HepG2 (cell line): Measurements from ENCODE around the gene AKR1B15.

Experiments used
- EP300 ChIP-seq, 3 experiments: sonication (generic) in 1 of 3; formaldehyde crosslinking in 1 of 3; IDR thresholded peaks; 2 replicates each; pipeline versions ENCODE4 v1.5.1 to v1.6.1; 2011 to 2020; ENCODE audit warnings: low read depth in 2 of 3, low read length in 2 of 3, borderline replicate concordance in 1 of 3, improper control_type of control experiment in 1 of 3, mild to moderate bottlenecking in 1 of 3, missing genetic modification reagents in 1 of 3, moderate library complexity in 1 of 3
- KDM5B ChIP-seq: sonication (generic); formaldehyde crosslinking; IDR thresholded peaks from 2 replicates; pipeline ENCODE4 v1.4.0; 2020; ENCODE audit warnings: missing genetic modification reagents, mild to moderate bottlenecking, borderline replicate concordance
- NCOA2 ChIP-seq: sonication (generic); formaldehyde crosslinking; IDR thresholded peaks from 2 replicates; pipeline ENCODE4 v1.8.0; 2022; ENCODE audit warnings: inconsistent platforms
- TCF7L2 ChIP-seq: IDR thresholded peaks from 2 replicates; pipeline ENCODE4 v1.6.1; 2011; ENCODE audit warnings: mild to moderate bottlenecking, low read depth, low read length, moderate library complexity
- ZNF776 ChIP-seq: sonication (generic); formaldehyde crosslinking; IDR thresholded peaks from 2 replicates; pipeline ENCODE4 v1.4.0; 2020; ENCODE audit warnings: mild to moderate bottlenecking, missing genetic modification reagents
- TF ChIP-seq, protein P1 (sequence below): fragments of 450-650 bp; IDR thresholded peaks from 2 replicates; pipeline ENCODE4 v1.6.1; 2017; ENCODE audit warnings: mild to moderate bottlenecking

DNA sequence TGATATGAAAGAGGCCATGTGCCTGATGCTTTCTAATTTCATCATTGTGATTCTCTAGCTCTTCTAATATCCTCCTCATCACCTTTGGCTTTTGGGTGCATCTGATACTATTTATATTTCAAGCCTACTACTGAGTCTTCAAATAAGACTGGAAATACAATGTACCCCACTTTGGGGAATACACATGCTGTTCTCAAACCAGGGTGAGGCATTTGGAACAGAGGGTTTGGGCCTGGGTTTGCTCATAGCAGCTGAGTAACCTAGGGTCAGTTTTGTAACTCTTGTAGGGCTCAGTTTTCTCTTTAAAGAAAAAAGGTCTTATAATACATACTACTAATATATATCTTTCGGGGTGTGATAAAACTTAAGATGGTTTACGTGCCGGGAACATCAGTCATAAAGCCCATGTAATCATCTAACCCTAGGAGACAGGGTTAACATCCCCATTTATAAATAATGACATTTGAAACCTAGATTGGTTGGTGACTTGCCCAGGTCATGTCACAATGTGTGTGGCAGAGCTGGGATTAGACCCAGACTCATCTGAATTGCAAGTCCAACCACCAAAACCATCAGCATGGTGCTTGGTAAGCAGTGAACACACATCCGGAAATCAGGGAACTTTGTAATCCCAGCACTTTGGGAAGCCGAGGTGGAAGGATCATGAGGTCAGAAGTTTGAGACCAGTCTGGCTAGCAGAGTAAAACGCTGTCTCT is 23.0 kb downstream of the AKR1B15 start:
- TF ChIP-seq TCF7L2 (no peak), EP300 (IDR thresholded peaks at IDR 0.05; ENCODE audit: low read depth in 2 of 2, low read length in 2 of 2) (no peak), EP300 (CRISPR knock-in tag; IDR thresholded peaks at IDR 0.05; ENCODE audit: borderline replicate concordance) (no peak), ZNF776 (no peak), NCOA2 (CRISPR knock-in tag) (no peak), KDM5B (no peak)
- TF ChIP-seq, protein P1, sequence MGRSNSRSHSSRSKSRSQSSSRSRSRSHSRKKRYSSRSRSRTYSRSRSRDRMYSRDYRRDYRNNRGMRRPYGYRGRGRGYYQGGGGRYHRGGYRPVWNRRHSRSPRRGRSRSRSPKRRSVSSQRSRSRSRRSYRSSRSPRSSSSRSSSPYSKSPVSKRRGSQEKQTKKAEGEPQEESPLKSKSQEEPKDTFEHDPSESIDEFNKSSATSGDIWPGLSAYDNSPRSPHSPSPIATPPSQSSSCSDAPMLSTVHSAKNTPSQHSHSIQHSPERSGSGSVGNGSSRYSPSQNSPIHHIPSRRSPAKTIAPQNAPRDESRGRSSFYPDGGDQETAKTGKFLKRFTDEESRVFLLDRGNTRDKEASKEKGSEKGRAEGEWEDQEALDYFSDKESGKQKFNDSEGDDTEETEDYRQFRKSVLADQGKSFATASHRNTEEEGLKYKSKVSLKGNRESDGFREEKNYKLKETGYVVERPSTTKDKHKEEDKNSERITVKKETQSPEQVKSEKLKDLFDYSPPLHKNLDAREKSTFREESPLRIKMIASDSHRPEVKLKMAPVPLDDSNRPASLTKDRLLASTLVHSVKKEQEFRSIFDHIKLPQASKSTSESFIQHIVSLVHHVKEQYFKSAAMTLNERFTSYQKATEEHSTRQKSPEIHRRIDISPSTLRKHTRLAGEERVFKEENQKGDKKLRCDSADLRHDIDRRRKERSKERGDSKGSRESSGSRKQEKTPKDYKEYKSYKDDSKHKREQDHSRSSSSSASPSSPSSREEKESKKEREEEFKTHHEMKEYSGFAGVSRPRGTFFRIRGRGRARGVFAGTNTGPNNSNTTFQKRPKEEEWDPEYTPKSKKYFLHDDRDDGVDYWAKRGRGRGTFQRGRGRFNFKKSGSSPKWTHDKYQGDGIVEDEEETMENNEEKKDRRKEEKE, result no peak
